ENCODE measurements around the gene SERPING1.

SERPING1 gene

GRCh38 chr11:57597461-57597915 is at the start of gene SERPING1:
SERPING1 (plus strand) TSS chr11:57597685; CDS start chr11:57598271, 586 bp downstream.
- no peak for DNase-seq

- peak; percentile 23 to 33 for DNase-seq
Observed at GRCh38 chr11:57547854-57548377, 49.6 kb upstream of the SERPING1 start.

- no peak for DNase-seq
Observed at GRCh38 chr11:57549983-57550382, 47.5 kb upstream of the SERPING1 start.

GRCh38 chr11:57551941-57552340 is 45.5 kb upstream of the SERPING1 start:
- no peak for DNase-seq

GRCh38 chr11:57552479-57552878 is 45.0 kb upstream of the SERPING1 start:
- DNase-seq = no peak

- no peak for DNase-seq
Observed at GRCh38 chr11:57555393-57555792, 42.1 kb upstream of the SERPING1 start.

- no peak for DNase-seq
Observed at GRCh38 chr11:57556041-57556440, 41.4 kb upstream of the SERPING1 start.

GRCh38 chr11:57560146-57560545 is 37.3 kb upstream of the SERPING1 start:
- no peak for DNase-seq

- DNase-seq = no peak
Observed at GRCh38 chr11:57562596-57562995, 34.9 kb upstream of the SERPING1 start.

GRCh38 chr11:57566005-57566904 is 31.2 kb upstream of the SERPING1 start:
- DNase-seq = peak; percentile 68 to 93

- peak; percentile 42 to 69 for DNase-seq
Observed at GRCh38 chr11:57566905-57567514, 30.5 kb upstream of the SERPING1 start.

GRCh38 chr11:57567515-57568329 is 29.8 kb upstream of the SERPING1 start, which contains the start of gene UBE2L6:
UBE2L6 (minus strand) TSS chr11:57567672; CDS start chr11:57567611, 61 bp downstream.
- DNase-seq = peak; percentile 77 to 86

- DNase-seq = peak in 1 of 2 donors; percentile 91
Observed at GRCh38 chr11:57568330-57568766, 29.1 kb upstream of the SERPING1 start.

- peak in 1 of 2 donors; percentile 9 for DNase-seq
Observed at GRCh38 chr11:57571606-57572005, 25.9 kb upstream of the SERPING1 start.

GRCh38 chr11:57574061-57574460 is 23.4 kb upstream of the SERPING1 start:
- DNase-seq = no peak

- no peak for DNase-seq
Observed at GRCh38 chr11:57584341-57584740, 13.1 kb upstream of the SERPING1 start.

- DNase-seq = no peak
Observed at GRCh38 chr11:57585301-57585700, 12.2 kb upstream of the SERPING1 start.

GRCh38 chr11:57586711-57587245 is 10.7 kb upstream of the SERPING1 start:
- no peak for DNase-seq

- DNase-seq = no peak
Observed at GRCh38 chr11:57588046-57588710, 9.3 kb upstream of the SERPING1 start.

- no peak for DNase-seq
Observed at GRCh38 chr11:57596266-57596885, 1.1 kb upstream of the SERPING1 start.

Measured in CD4-positive, alpha-beta T cell treated with Interferon alpha-2 for 1 hour (primary cell).